Right forelimb (tissue), 1 donor: Measurements from ENCODE around the gene DDX17.

Source experiments
- DNase-seq: peaks from one replicate; pipeline ENCODE4 v3.0.0-alpha.2; 2018

DDX17 gene

DNA sequence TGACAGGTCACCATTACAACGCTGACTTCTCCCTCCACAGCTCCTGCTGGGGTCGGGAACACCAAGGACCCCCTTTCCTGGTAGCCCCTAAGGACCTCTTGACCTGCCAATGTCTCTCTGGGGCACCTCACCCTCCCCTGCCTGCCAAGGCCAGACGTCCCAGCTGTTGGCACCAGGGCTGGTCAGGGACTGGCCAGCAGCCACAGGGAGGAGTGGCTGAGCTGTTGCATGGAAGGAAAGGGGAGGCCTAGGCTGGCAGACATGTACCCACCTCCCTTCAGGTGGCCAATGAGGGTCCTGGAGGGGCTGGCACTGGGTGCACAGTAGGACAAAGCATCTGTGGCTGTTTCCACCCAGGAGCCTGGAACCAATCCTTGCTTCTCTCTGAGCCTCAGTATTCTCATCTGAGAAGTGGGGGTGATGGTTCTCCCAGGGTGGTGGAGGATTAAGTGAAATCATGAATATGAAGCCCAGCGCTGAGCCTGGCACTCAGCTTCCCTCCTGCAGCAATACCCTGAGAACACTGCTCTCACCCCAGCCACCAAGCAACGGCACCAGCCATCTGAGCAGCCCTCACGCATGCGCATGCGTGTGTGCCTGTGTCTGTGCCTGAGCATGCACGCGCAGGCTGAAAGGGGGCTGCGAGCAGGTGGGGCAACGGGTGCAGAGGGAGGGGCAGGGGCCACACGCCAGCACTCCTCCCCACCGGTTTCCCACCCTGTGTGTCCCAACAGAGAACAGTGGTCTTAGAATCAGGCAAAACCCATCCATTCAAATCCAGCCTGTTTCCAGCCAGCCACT is 57.0 kb downstream of the DDX17 start:
- DNase-seq = no peak

DNA sequence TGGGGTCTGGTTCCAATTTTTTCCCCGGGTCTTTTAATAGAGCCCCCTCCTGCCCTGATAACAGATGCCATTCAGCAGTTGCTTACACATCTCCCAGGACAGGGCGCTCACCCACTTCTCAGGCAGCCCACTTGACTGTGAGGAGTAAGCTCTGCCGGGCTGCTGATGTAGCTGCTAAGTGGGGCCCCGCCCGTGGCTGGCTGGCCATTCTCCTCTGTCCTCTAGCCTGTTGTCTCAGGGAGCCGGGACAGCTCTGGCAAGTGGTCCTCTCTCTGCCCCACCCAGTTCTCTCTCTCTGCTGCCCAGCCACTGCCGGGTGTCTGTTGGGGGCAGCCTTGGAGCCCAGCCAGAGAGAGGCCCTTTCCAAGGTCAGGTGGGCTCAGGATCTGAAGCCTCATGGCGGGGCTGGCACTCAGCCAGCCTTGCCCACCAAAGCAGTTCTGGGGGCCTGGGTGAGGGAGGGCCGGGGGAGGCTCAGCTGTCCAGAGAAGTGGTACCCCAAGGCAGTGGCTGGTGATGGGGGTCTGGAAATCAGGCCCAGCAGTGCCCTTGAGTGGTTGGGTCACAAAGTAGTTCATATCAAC is 60.0 kb downstream of the DDX17 start:
- no peak for DNase-seq

DNA sequence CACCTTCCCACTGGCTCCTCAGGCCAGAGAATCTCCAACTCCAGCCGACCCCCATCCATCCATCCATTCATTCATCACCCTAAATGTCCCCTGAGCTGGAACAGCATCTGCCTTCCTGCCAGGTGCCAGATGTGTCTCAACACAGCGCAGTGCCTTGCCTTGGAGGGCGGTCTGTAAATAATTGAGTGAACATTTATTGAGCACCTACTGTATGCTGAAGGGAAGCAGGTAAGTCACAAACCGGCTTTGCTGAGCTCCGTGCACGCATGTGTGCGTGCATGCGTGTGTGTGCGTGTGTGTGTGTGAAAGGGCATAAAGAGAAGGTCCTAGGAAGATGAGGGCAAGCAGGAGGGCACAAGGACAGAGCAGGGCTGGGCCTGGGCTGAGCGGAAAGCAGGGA is 61.3 kb downstream of the DDX17 start:
- no peak for DNase-seq

DNA sequence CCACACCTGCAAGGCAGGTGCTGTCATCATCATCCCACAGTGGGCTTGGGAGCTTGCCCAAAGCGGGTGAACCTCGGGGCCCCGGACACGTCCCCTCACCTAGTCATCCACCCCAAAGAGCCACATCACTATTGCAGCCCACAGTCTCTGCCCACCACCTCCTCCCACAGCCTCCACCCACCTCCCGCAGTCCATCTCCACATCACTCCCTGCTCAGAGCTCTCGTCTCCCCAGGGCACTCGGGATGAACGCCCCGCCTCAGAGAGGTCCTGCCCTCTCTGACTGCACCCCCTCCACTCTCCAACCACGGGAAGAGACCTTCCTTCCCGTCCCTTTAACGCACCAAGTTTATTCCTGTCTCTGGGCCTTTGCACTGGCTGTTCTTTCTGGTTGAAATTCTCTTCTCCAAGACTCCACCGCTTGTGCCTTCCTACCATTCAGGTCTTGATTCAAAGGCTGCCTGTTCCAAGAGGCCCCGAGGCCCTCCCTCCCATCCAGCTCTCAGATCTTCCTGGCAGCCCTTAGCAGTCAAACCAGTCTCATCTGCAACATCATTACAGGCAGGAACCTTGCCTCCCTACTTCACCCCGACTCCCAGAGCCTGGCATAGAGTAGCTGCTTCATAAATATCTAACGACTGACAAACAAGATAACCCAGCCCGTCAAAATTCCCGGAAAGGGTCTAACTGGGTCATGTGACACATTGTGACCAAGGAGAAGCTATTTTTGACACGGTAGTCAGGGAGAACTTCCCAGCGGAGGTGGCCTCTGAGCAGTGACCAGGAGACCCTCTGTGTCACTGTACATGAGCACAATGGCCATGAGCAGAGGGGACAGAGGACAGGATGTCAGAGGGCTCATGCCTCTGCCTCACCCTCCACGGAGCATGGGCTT is 62.2 kb downstream of the DDX17 start:
- DNase-seq = no peak

DNA sequence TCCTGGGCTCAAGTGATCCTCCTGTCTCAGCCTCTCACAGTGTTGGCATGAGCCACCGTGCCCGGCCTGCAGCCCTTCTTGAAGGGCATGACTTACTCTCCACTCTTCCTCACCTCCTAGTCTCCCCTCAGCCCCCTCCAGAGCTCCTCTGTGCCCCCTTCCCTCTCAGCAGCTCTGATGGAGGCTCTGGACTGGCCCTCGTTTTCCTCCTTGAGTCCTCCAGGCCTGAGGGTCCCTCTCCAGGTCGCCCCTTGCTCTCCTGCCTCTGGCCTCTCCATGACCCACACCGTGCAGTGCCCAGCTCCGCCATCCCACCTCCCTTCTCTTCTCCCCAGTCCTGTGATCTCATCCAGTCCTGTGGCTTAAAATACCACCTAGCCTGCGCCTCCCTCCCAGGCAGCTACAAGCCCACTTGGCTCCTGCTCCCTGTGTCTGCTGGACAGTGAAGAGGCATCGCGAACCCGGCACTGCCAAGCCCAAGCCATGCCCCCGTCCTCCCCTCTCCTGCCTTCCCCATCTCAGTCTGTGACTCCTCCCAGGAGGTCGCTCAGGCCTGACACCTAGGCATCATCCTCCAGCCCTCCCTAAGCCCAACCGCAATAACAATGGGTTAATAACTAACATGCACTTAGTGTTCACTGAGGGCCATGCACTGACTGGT is 63.0 kb downstream of the DDX17 start:
- no peak for DNase-seq

DNA sequence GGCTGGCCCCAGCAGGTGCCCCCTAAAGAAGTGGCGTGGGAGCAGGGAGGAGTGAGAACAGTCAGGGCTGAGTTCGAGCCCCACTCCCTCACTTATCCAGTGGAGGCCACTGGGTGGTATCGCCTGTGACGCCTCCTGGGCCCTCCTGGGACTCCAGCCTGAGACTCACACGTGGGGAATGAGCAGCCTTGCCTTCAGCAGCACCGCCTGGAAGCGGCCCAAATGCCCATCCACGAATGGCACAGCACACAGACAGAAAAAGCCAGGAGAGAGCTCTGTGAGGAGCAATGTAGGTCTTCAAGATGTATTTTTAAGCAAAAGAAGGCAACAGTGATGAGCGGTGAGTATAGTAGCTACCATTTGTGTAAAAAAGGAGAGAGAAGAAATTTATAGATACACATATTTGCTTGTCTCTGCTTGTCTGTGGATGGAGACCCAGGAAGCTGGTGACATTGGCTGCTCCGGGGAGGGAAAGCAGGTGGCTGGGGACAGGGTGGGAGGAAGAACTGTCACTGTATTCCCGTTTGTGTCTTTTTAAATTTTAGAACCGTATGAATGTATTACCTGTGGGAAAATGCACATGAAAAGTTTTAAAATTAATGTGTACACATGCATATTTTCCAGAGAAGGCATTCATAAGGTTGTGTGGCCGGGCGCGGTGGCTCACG is 64.4 kb downstream of the DDX17 start:
- DNase-seq = no peak

DNA sequence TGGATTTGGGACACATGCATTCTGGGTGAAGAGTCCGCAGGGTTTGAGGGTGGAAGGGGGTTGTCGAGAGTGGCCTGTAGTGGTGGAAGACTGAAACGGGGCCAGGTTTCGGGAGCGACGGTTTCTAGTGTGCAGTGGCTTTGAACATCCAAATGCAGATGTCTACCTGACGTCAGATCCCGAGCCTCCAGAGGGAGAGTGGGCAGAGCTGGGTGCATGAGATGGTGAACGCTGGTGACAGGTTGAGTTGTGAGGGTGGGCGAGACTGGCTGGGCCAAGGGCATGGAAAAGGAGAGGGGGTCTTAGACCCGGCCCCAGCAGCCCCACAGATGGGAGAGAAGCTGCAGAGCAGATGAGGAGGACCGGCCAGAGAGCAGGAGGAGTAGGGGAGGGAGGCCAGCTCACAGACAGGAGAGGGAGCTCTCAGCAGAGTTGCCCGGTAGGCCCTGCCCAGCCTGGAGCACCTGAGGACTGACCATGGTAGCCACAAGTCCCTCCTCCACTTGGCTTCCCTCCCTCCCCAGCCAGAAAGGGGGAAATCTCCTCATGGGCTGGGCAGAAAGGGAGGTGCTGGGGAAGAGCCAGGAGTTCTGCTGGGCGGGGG is 65.3 kb downstream of the DDX17 start:
- no peak for DNase-seq

DNA sequence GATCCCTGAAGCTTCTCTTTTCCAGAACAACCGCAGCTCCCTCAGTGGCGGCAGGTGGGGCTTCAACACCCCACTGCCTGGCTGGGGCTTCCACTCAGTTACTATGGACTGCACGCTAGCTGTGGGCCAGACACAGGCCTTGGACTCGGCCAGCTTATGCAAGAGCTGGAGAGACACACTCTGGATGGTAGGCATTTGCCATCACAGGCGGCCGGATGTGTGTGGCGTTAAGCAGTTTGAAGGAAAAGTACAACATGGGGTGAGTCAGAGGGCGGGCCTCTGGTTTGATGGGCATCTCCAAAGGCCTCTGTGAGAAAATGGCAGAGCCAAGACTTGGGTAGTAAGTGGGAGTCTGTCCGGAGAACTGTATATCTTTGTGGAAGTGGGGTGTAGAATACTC is 68.7 kb downstream of the DDX17 start:
- DNase-seq = no peak

DNA sequence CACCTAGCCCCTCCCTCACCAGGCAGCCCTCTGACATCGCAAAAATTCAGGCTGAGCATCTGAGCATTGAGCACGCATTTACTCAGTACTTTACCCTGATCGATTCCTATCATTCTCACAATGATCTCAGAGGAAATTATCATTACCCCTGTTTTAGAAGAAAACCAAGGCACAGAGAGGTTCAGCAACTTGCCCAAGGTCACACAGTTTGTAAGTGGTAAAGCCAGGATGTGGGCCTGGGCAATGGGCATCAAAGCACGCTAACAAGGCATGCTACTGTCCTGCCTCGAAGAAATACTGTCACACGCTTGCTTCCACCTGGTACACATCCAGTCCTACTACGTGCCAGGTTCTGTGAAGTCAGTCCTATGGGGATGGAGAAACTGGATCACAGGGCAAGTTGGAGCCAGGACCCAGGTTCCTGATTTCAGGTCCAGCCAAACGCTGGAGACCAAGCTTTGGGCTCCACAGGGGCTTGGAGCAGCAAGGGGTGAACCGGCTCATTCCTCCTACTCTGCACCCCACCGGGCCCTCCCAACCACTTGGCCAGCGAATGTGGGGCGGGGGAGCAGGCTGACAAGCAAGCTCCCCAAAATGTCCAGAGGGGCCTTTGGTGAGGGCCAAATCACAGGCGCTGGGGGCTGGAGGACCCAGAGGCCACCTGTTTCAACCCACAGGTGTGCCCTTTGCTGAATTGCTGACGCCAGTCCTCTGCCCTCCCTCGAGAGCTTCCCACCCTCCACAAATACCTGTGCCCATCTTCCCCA is 69.3 kb downstream of the DDX17 start:
- no peak for DNase-seq

DNA sequence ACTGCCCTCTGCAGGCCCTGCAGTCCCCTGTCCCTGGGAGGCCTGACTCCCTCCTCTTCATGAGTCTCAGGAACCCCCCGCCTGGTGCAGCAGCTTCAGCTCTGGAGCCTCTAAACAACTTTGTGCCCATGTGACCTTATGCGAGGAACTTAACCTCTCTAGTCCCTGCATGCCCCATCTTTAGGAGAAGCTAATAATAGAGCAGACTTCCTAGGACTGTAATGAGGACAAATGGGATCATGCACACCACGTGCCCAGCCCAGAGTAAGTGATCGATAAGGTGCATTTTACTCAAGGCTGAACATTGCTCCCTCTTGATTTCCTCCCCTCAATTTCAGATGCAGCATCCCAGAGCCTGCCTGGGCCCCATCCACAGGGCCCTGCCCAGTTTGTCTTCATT is 70.1 kb downstream of the DDX17 start:
- DNase-seq = no peak

DNA sequence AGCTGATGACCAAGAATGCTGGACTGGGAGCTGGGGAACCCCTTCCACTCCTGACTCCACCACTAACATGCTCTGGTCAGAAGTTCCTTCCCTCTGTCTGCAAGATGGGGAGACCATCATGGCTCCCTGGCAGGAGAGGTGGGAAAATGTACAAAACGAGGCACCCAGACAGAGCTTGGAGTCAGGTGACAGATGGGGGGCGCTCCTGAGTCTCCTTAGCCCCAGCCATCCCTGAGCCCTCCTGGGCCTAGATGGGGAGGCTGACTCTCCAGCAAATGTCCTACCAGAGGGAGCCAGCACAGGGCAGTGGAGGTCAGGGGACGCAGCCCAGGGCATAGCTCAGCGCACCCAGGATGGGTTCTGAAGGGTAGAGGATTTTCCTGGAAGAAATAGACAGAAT is 71.1 kb downstream of the DDX17 start:
- DNase-seq = no peak

DNA sequence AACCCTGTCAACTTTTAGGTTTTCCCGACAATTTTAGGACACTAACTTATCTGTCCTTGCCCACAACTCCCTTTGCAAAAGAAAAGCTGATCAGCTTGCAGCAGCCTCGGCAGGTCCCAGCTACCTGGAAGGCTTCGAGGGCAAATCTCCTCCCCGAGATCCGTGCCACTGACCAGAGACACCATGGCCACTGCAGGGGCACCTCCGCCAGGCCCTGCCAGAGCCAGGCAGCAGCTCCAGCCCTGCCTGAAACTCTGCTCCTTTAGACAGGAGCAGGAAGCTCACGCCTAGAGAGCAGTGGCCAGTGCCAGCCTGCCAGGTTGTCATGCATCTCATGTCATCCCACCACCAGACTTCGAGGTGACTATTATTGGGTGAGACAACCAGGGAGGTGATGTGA is 72.2 kb downstream of the DDX17 start:
- DNase-seq = no peak
